ENCODE data around the gene EGFLAM.

DNA sequence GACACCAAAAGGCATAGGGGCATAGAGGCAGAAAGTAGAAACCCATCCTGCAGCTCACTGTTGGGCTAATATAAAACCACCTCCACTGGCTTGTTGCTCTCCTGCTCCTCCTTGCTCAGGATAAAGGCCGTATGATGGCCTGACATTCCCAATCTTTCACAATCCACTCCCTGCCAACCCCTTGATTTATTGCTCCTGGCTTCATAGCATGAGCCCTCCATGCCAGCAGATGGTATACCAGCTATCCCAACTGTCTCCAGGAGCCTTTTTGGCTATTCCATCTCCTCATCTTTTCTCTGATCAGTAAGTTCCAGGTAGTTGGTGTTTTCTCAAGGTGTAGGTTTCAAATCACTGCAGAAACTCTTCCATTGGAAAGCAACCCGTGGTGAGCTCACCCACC lies 128.8 kb downstream of the EGFLAM start:
- TF ChIP-seq, protein P1, sequence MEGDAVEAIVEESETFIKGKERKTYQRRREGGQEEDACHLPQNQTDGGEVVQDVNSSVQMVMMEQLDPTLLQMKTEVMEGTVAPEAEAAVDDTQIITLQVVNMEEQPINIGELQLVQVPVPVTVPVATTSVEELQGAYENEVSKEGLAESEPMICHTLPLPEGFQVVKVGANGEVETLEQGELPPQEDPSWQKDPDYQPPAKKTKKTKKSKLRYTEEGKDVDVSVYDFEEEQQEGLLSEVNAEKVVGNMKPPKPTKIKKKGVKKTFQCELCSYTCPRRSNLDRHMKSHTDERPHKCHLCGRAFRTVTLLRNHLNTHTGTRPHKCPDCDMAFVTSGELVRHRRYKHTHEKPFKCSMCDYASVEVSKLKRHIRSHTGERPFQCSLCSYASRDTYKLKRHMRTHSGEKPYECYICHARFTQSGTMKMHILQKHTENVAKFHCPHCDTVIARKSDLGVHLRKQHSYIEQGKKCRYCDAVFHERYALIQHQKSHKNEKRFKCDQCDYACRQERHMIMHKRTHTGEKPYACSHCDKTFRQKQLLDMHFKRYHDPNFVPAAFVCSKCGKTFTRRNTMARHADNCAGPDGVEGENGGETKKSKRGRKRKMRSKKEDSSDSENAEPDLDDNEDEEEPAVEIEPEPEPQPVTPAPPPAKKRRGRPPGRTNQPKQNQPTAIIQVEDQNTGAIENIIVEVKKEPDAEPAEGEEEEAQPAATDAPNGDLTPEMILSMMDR (conservative IDR thresholded peaks at IDR 0.05 in 1 of 2, IDR thresholded peaks at IDR 0.05 in 1 of 2; ENCODE audit: extremely low read depth in 1 of 2, insufficient read depth in 1 of 2, low read depth in 1 of 2, low read length in 2 of 2) = no peak
- TF ChIP-seq EZH2 (IDR thresholded peaks at IDR 0.05; ENCODE audit: borderline replicate concordance, low read length) = no peak

All from mammary epithelial cell (primary cell).